Measurements from ENCODE around the gene RNF7.

DNA sequence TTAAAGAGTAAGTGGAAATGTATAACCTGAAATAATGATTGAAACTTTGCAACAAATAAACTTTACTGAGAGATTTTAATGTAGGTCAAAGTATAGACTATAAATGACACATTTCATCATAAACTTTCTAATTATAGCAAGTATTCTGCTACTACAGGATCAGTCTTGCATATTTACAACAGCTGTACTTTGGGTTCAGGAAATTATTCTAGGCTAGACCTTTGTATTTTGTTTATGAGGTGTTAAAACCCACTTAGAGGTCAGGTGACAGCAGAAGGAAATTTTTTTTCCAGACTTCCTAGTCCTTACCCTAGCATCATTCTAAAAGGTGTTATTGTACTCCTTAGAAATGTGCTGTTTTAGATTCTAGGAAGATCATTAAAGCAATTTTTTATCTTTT is 2.3 kb downstream of the RNF7 start:
- TF ChIP-seq NFE2L2 (conservative IDR thresholded peaks at IDR 0.05; ENCODE audit: low read length) (no peak), RFX5 (IDR thresholded peaks at IDR 0.05) (no peak)
